Middle frontal gyrus (tissue), 1 donor: ENCODE results near the gene DGAT2.

ENCODE experiments used
- DNase-seq: peaks from one replicate; pipeline ENCODE4 v3.0.0-alpha.2; 2015; ENCODE audit warnings: low spot score; ENCODE audit errors: extremely low spot score

The DGAT2 gene

DNA sequence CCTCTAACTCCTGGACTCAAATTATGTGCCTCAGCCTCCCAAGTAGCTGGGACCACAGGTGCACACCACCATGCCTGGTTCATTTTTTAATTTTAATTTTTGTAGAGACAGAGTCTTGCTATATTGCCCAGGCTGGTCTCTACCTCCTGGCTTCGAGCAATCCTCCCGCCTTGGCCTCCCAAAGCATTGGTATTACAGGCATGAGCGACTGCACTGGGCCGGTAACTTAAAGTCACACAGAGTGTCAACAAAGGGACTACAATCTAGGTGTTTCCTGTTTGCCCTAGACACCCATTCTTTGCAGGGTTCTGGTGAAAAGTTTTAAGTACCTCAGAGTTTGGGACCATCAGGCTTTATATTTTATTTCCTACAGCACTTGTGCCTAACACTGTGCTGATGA is 54.8 kb downstream of the DGAT2 start:
- DNase-seq: no peak

- no peak for DNase-seq
Observed at GRCh38 chr11:75823946-75824345, 55.4 kb downstream of the DGAT2 start.

DNA sequence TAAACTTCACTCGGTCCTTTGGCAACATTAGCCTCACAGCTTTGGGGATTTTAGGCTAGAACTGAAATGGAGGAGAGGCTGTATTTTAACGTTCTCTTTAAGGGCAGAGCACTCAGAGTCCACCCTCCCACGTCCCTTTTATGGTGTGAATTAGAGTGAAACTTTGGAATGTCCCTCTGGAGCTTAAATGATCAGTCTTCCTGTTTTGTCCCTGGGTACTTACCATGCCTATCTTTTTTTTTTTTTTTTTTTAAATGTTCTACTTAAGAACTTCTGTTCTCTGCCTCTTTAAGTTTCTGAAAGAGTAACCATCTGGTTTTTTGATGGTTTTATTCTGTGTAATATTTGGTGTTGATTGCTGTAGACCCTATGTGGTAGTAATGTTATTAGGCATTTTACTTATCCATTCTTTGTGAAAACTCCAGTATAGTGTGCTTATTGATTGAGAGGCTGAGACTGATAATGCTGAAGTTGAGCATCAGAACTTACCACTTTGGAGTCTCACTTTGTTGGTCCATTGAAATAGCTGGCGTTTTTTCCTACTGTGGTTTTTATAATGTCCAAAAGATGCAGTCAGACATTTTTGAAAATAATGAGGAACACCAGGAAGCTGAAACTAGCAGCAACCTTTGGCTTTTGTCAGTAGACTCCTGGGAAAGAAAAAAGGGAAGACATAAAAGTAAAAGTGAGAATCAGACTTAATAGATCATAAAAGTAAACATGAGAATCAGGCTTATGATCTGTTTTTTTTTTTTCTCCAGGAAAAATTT is 58.1 kb downstream of the DGAT2 start:
- DNase-seq: no peak

GRCh38 chr11:75827562-75827961 is 59.0 kb downstream of the DGAT2 start:
- DNase-seq: no peak

DNA sequence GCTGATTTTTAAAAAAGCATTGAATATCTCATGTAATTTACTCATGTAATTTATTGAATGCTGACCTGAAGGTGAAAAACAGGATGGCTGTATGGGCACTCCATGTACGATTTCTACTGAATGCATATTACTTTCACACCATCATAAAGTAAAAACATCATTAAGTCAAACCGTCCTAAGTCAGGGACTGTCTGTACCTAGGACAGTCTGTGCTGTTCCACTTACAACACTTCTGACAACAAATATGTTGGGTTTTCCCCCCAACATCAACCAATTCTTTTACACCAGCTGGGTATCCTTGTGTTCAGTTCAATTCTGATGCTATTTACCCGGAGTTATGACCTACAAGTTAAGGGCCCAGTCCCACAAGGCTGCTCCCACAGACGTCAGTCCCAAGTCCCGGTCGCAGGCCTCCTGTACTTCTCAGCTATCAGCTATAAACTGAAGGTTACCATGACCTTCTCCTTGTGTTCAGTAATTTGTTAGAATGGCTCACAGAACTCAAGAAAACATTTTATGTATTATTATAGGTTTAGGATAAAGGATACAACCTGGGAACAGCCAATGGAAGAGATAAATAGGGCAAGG is 63.4 kb downstream of the DGAT2 start:
- DNase-seq: no peak

GRCh38 chr11:75834728-75835127 is 66.2 kb downstream of the DGAT2 start:
- no peak for DNase-seq

GRCh38 chr11:75836417-75836816 is 67.8 kb downstream of the DGAT2 start:
- DNase-seq: no peak

DNA sequence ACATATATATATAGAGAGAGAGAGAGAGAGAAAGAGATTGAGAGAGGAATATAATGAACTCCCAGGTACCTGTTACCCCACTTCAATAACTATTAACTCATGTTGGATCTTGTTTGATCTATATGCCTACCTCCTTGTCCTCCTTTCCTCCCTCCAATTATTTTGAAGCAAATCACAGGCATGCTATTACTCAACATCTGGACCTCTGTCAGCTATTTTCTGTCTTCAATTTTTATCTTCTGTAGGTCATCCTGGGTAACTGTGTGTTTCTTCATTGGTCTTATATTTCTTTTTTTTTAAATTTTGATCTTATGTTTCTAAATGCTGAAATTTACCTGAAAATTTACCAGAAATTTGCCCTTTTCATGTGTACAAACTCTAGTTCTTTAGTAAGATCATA is 71.3 kb downstream of the DGAT2 start:
- DNase-seq: no peak

DNA sequence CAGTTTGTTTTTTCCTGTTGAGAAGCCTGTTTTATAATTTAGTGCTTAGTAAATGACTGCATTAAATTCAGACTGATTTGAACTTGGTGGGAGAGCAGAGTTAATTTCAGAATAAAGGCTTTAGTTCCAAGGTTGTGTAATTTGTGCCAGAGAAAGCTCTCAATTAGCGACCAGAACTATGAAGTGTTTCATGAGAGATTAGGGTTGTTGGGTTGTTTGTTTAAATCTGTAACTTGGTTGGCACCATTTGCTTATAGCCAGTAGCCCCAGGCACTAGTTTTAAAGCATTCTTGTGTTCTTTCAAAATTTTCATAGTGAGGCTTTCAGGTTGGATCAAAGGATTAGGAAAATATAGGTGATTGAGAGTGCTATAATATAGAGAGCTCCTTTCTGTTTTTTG is 71.9 kb downstream of the DGAT2 start:
- DNase-seq: no peak

GRCh38 chr11:75841739-75842138 is 73.2 kb downstream of the DGAT2 start:
- DNase-seq: no peak

GRCh38 chr11:75845324-75845723 is 76.7 kb downstream of the DGAT2 start:
- DNase-seq: no peak

DNA sequence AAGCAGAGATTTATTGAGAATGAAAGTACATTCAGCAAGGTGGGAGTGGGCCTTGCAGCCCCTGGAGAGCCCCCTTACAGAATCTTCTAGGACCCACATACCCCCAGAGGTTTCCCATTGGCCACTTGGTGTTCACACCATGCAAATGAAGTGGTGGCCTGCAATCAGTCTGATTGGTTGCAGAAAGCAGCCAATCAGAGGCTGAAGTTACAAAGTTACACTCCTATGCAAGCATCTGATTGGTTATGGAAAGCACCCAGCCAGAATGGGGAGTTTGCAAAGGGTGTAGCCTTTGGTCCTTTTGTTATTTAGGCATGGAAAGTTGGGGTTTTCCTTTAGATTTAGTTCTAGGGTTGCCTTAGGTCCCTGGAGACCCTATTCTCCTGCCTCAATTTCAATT is 81.3 kb downstream of the DGAT2 start:
- DNase-seq: no peak

DNA sequence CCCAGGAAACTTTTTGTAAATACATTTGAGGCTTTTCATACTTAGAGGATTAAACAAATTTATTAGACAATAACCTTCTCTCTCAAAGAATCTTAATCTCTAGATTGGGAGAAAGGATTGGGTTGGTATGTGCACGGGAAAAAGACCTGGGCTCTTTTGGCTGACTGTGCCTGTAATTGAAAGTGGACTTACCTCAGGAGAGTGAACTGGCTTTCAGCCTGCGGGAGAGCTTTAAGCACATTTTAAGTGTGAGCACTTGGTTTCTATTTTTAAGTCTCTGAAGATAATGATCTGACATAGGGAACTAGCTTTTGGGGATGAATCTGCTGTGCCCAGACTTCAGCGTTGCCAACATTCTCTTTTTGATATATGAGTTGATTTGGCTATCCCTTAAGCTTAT is 82.2 kb downstream of the DGAT2 start:
- no peak for DNase-seq
